Mesendoderm (in vitro differentiated cells): ENCODE measurements around the gene STX12.
"Not testable (repeated sequence)": the region's sequence is repeated elsewhere in the genome, so short reads cannot be mapped to it uniquely, and the experiment has no call there.

ENCODE experiments used
- DNase-seq: peaks from one replicate; pipeline ENCODE4 v3.0.0; 2013
- H2AK5ac ChIP-seq: 2 replicates; pipeline ENCODE4 v1.6.1; 2013; ENCODE audit warnings: low read length, inconsistent platforms
- H2BK120ac ChIP-seq: 2 replicates; pipeline ENCODE4 v1.6.1; 2013; ENCODE audit warnings: low read depth, mild to moderate bottlenecking, low read length, moderate library complexity, mixed read lengths
- H2BK15ac ChIP-seq: replicated peaks from 2 replicates; pipeline ENCODE4 v1.6.1; 2013; ENCODE audit warnings: low read depth, mild to moderate bottlenecking, moderate library complexity
- H2BK5ac ChIP-seq: 2 replicates; pipeline ENCODE4 v1.6.1; 2013; ENCODE audit warnings: low read length, inconsistent platforms
- H3K18ac ChIP-seq: 2 replicates; pipeline ENCODE4 v1.6.1; 2013; ENCODE audit warnings: mild to moderate bottlenecking, low read length, mixed read lengths
- H3K23ac ChIP-seq: one replicate; pipeline ENCODE4 v1.6.1; 2013; ENCODE audit warnings: low read length
- H3K27ac ChIP-seq: 2 replicates; pipeline ENCODE4 v1.5.1; 2013; ENCODE audit warnings: low read depth, mild to moderate bottlenecking, inconsistent platforms, low read length, moderate library complexity
- H3K27me3 ChIP-seq: 2 replicates; pipeline ENCODE4 v1.6.1; 2013; ENCODE audit warnings: low read length, control low read depth, mild to moderate bottlenecking, inconsistent platforms; ENCODE audit not compliant: insufficient read depth, poor library complexity
- H3K36me3 ChIP-seq: 2 replicates; pipeline ENCODE4 v1.6.1; 2013; ENCODE audit warnings: low read length, inconsistent platforms; ENCODE audit not compliant: control insufficient read depth, insufficient read depth
- H3K4ac ChIP-seq: one replicate; pipeline ENCODE4 v1.6.1; 2013; ENCODE audit warnings: low read depth, mild to moderate bottlenecking, low read length, moderate library complexity
- H3K4me1 ChIP-seq: 2 replicates; pipeline ENCODE4 v1.6.1; 2013; ENCODE audit warnings: low read depth, low read length, inconsistent platforms; ENCODE audit not compliant: control insufficient read depth
- H3K4me2 ChIP-seq: 2 replicates; pipeline ENCODE4 v1.6.1; 2013; ENCODE audit warnings: low read length
- H3K4me3 ChIP-seq: 2 replicates; pipeline ENCODE4 v1.5.1; 2013; ENCODE audit warnings: mild to moderate bottlenecking, low read length
- H3K56ac ChIP-seq: one replicate; pipeline ENCODE4 v1.6.1; 2013; ENCODE audit warnings: low read length
- H3K79me1 ChIP-seq: 2 replicates; pipeline ENCODE4 v1.6.1; 2013; ENCODE audit warnings: low read length, inconsistent platforms
- H3K79me2 ChIP-seq: 2 replicates; pipeline ENCODE4 v1.6.1; 2013; ENCODE audit warnings: mild to moderate bottlenecking, low read length; ENCODE audit not compliant: control insufficient read depth, insufficient read depth
- H3K9ac ChIP-seq: 2 replicates; pipeline ENCODE4 v1.6.1; 2013; ENCODE audit warnings: low read length, inconsistent platforms
- H4K5ac ChIP-seq: one replicate; pipeline ENCODE4 v1.6.1; 2013; ENCODE audit warnings: low read length
- H4K8ac ChIP-seq: one replicate; pipeline ENCODE4 v1.6.1; 2013; ENCODE audit warnings: low read depth, mild to moderate bottlenecking, control low read depth, low read length, moderate library complexity
- whole genome bisulfite sequencing: extraction: QIAGEN DNeasy Blood & Tissue Kit; methylation state at CpG from one replicate; pipeline ENCODE4 v1.1.7; 2013; ENCODE audit warnings: low lambda C conversion rate, missing lambda C conversion rate; ENCODE audit not compliant: insufficient coverage; ENCODE audit errors: extremely low coverage; 5-methylcytosine and 5-hydroxymethylcytosine counted together

Gene STX12

GRCh38 chr1:27789540-27790041 is 16.6 kb downstream of the STX12 start:
- no peak overlapping the region for H3K27ac ChIP-seq

GRCh38 chr1:27790270-27790669 is 17.3 kb downstream of the STX12 start:
- not testable (repeated sequence) for H2BK5ac ChIP-seq, H2AK5ac ChIP-seq, H3K4me1 ChIP-seq, H3K79me1 ChIP-seq, H3K27me3 ChIP-seq, H4K8ac ChIP-seq, H3K18ac ChIP-seq, H3K79me2 ChIP-seq, H3K36me3 ChIP-seq, H3K9ac ChIP-seq, H2BK120ac ChIP-seq, H3K4ac ChIP-seq, H3K27ac ChIP-seq, H3K56ac ChIP-seq, H3K4me2 ChIP-seq, H4K5ac ChIP-seq, H3K23ac ChIP-seq, H3K4me3 ChIP-seq, H2BK15ac ChIP-seq, DNase-seq
- WGBS = no CpG with 5 or more reads among the region's 3 CpGs

More at GRCh38 chr1:27789540-27790041, 16.6 kb downstream of the STX12 start:
- H3K4me2 ChIP-seq = no peak overlapping the region
- H3K27me3 ChIP-seq = no peaks in the 10 kb centered on the region
- no peaks in the 10 kb centered on the region for H3K4me1 ChIP-seq
- no peak overlapping the region for H3K4me3 ChIP-seq
- no peak overlapping the region for H3K9ac ChIP-seq
- no peak overlapping the region for H3K56ac ChIP-seq
- no peak overlapping the region for H2BK120ac ChIP-seq
- H4K8ac ChIP-seq = no peak overlapping the region
- no peaks in the 10 kb centered on the region for H3K36me3 ChIP-seq
- WGBS = no CpG with 5 or more reads among the region's 4 CpGs
- H3K79me2 ChIP-seq = no peaks in the 10 kb centered on the region
- no peak overlapping the region for H2BK15ac ChIP-seq
- no peak for DNase-seq
- H3K23ac ChIP-seq = no peak overlapping the region
- H3K18ac ChIP-seq = no peak overlapping the region
- no peaks in the 10 kb centered on the region for H3K79me1 ChIP-seq
- no peak overlapping the region for H2AK5ac ChIP-seq
- H2BK5ac ChIP-seq = no peak overlapping the region
- H3K4ac ChIP-seq = no peak overlapping the region
- no peak overlapping the region for H4K5ac ChIP-seq

DNA sequence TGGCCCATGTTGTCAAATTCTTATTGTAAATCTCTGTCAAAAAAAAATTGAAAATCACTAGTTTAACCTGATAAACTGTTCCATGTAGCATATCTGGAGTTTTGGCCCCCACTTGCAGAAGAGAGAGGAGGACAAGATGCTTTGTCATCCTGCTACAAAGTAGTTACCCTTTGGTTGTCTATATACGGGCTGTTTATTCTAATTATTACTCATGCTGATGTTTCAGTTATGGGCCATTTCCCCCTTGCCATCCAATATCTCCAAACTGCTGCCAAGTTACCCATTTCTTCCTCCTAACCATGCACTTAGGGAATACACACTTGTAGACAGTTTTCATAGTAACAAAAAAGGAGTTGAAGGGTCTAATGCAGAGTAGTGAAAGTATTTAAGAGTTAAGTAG is 22.6 kb downstream of the STX12 start:
- no peaks in the 10 kb centered on the region for H3K79me2 ChIP-seq
- H3K23ac ChIP-seq = no peak overlapping the region
- H3K9ac ChIP-seq = no peak overlapping the region
- no peaks in the 10 kb centered on the region for H3K79me1 ChIP-seq
- no peaks in the 10 kb centered on the region for H3K36me3 ChIP-seq
- no peak overlapping the region for H2BK120ac ChIP-seq
- H3K27me3 ChIP-seq = no peaks in the 10 kb centered on the region
- H2AK5ac ChIP-seq = no peak overlapping the region
- no peak overlapping the region for H3K4me2 ChIP-seq
- WGBS = no CpG with 5 or more reads among the region's 1 CpG
- no peak overlapping the region for H3K18ac ChIP-seq
- H3K4ac ChIP-seq = no peak overlapping the region
- DNase-seq = no peak
- H2BK15ac ChIP-seq = no peak overlapping the region
- H4K8ac ChIP-seq = no peak overlapping the region
- peak overlapping the region; percentile 19 for H3K27ac ChIP-seq
- H3K4me3 ChIP-seq = no peak overlapping the region
- H4K5ac ChIP-seq = no peak overlapping the region
- H2BK5ac ChIP-seq = no peak overlapping the region
- H3K56ac ChIP-seq = no peak overlapping the region
- H3K4me1 ChIP-seq = no peaks in the 10 kb centered on the region

DNA sequence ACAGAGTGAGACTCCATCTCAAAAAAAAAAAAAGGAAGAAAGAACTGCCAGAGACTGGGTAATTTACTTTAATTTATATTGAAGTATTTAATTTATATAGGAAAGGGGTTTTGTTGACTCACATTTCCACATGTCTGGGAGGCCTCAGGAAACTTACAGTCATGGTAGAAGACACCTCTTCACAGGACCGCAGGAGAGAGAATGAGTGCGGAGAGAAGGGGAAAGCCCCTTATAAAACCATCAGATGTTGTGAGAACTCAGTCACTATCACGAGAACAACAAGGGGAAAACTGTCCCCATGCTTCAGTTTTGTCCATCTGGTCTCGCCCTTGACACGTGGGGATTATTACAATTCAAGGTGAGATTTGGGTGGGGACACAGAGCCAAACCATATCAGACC is 31.8 kb downstream of the STX12 start:
- WGBS = no CpG with 5 or more reads among the region's 5 CpGs
- H3K27me3 ChIP-seq = no peaks in the 10 kb centered on the region
- H3K4me2 ChIP-seq = no peak overlapping the region
- H3K4me3 ChIP-seq = no peak overlapping the region
- no peaks in the 10 kb centered on the region for H3K79me1 ChIP-seq
- no peak overlapping the region for H3K9ac ChIP-seq
- no peak overlapping the region for H4K8ac ChIP-seq
- no peak overlapping the region for H3K4ac ChIP-seq
- peaks cover 1% of the 10 kb centered on the region for H3K36me3 ChIP-seq
- no peak overlapping the region for H2BK5ac ChIP-seq
- no peak overlapping the region for H2AK5ac ChIP-seq
- H3K56ac ChIP-seq = no peak overlapping the region
- H3K18ac ChIP-seq = no peak overlapping the region
- H3K27ac ChIP-seq = no peak overlapping the region
- no peak overlapping the region for H4K5ac ChIP-seq
- H3K79me2 ChIP-seq = no peaks in the 10 kb centered on the region
- DNase-seq = no peak
- H3K23ac ChIP-seq = no peak overlapping the region
- no peak overlapping the region for H2BK15ac ChIP-seq
- H2BK120ac ChIP-seq = no peak overlapping the region
- no peaks in the 10 kb centered on the region for H3K4me1 ChIP-seq

- no peak overlapping the region for H3K56ac ChIP-seq
- H3K4ac ChIP-seq = no peak overlapping the region
- H3K79me1 ChIP-seq = no peaks in the 10 kb centered on the region
- no peak overlapping the region for H4K8ac ChIP-seq
- no peaks in the 10 kb centered on the region for H3K27me3 ChIP-seq
- H4K5ac ChIP-seq = no peak overlapping the region
- no peak overlapping the region for H2BK5ac ChIP-seq
- WGBS = no CpG with 5 or more reads among the region's 7 CpGs
- H3K4me1 ChIP-seq = no peaks in the 10 kb centered on the region
- no peak overlapping the region for H2AK5ac ChIP-seq
- peaks cover 1% of the 10 kb centered on the region for H3K36me3 ChIP-seq
- no peak overlapping the region for H2BK120ac ChIP-seq
- no peak overlapping the region for H3K27ac ChIP-seq
- no peak overlapping the region for H3K9ac ChIP-seq
- H3K79me2 ChIP-seq = no peaks in the 10 kb centered on the region
- no peak overlapping the region for H3K23ac ChIP-seq
- H2BK15ac ChIP-seq = no peak overlapping the region
- no peak overlapping the region for H3K4me3 ChIP-seq
- no peak overlapping the region for H3K18ac ChIP-seq
- H3K4me2 ChIP-seq = no peak overlapping the region
- DNase-seq = no peak
These were observed 33.7 kb downstream of the STX12 start for GRCh38 chr1:27806758-27807157.

DNA sequence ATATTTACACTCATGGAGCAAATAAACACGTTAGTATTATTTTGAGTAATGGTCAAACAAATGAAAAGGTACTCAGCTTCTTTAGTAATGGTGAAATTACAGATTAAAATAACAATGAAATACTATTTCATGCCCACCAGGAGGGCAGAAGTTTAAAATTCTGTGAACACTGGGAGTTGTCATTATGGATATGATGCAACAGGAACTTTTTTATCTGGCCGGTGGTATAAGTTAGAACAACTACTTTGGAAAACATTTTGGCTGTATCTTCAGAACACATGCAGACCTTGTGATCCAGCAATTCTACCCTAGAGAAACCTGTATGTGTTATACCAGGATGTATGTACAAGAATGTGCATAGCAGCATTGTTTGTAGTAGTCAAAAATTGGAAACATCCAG is 34.4 kb downstream of the STX12 start:
- H3K4me1 ChIP-seq = no peaks in the 10 kb centered on the region
- no peak overlapping the region for H4K5ac ChIP-seq
- no peaks in the 10 kb centered on the region for H3K79me2 ChIP-seq
- H3K36me3 ChIP-seq = peaks cover 1% of the 10 kb centered on the region
- H3K56ac ChIP-seq = no peak overlapping the region
- no peak overlapping the region for H3K23ac ChIP-seq
- no peaks in the 10 kb centered on the region for H3K27me3 ChIP-seq
- no peak overlapping the region for H3K4me2 ChIP-seq
- no peak overlapping the region for H4K8ac ChIP-seq
- no peak for DNase-seq
- H2BK5ac ChIP-seq = no peak overlapping the region
- no peak overlapping the region for H3K9ac ChIP-seq
- no peaks in the 10 kb centered on the region for H3K79me1 ChIP-seq
- WGBS = no CpG with 5 or more reads among the region's 2 CpGs
- no peak overlapping the region for H3K4ac ChIP-seq
- H2BK15ac ChIP-seq = no peak overlapping the region
- no peak overlapping the region for H3K4me3 ChIP-seq
- H2AK5ac ChIP-seq = no peak overlapping the region
- no peak overlapping the region for H3K18ac ChIP-seq
- no peak overlapping the region for H2BK120ac ChIP-seq
- H3K27ac ChIP-seq = no peak overlapping the region
